WTC11 (cell line): ENCODE data around the gene FBXL12. TPM values are rescaled to one million over a fixed set of nuclear protein-coding genes. Genes with fewer than 3 reads are reported as not detected.

Experiments used
- ATAC-seq: fragments of 200-7000 bp; cut with Tn5 transposase; 2 replicates; pipeline ENCODE4 v1.10.0; 2021; ENCODE audit warnings: mild to moderate bottlenecking, moderate library complexity
- CTCF ChIA-PET: fragments of 300-600 bp; sonication (Branson Sonifier 250); formaldehyde crosslinking; loops from one replicate; lab custom pipeline; 2021; ENCODE audit warnings: antibody characterized with exemption; lab: Charles Lee
- POLR2A ChIA-PET: fragments of 350-600 bp; sonication (Branson Sonifier 250); formaldehyde crosslinking; loops from one replicate; lab custom pipeline; 2021; ENCODE audit warnings: antibody characterized with exemption; lab: Charles Lee
- DNase-seq: peaks from one replicate; pipeline ENCODE4 v3.0.0; 2021; ENCODE audit warnings: low spot score
- H3K27ac Mint-ChIP-seq: 2 replicates; pipeline ENCODE4 v1.8.0; 2021; ENCODE audit warnings: mixed read lengths
- H3K27me3 Mint-ChIP-seq: 2 replicates; pipeline ENCODE4 v1.8.0; 2021; ENCODE audit warnings: low read depth, mild to moderate bottlenecking, moderate library complexity, mixed read lengths
- H3K36me3 Mint-ChIP-seq: 2 replicates; pipeline ENCODE4 v1.8.0; 2021; ENCODE audit warnings: mixed read lengths
- H3K4me1 Mint-ChIP-seq: 2 replicates; pipeline ENCODE4 v1.8.0; 2022; ENCODE audit warnings: mixed read lengths
- H3K4me3 Mint-ChIP-seq: 2 replicates; pipeline ENCODE4 v1.8.0; 2021; ENCODE audit warnings: mild to moderate bottlenecking, moderate library complexity, mixed read lengths
- H3K9me3 Mint-ChIP-seq: 2 replicates; pipeline ENCODE4 v1.8.0; 2021; ENCODE audit warnings: mixed read lengths
- ATF1 ChIP-seq: sonication (generic); formaldehyde crosslinking; IDR thresholded peaks from 2 replicates; pipeline ENCODE4 v1.8.1; 2023; ENCODE audit warnings: mild to moderate bottlenecking, moderate library complexity, missing genetic modification reagents
- ATF6 ChIP-seq: sonication (generic); formaldehyde crosslinking; IDR thresholded peaks from 2 replicates; pipeline ENCODE4 v1.8.1; 2023; ENCODE audit warnings: mild to moderate bottlenecking, missing genetic modification reagents
- E2F4 ChIP-seq: sonication (generic); formaldehyde crosslinking; IDR thresholded peaks from 2 replicates; pipeline ENCODE4 v1.8.1; 2022; ENCODE audit warnings: low read depth, mild to moderate bottlenecking, moderate library complexity, missing genetic modification reagents, borderline replicate concordance
- HMGA2 ChIP-seq: fragments of 250-450 bp; sonication (Bioruptor Pico); IDR thresholded peaks from 2 replicates; pipeline ENCODE4 v1.4.0; 2021; ENCODE audit warnings: mild to moderate bottlenecking, moderate library complexity
- JUN ChIP-seq: sonication (generic); formaldehyde crosslinking; IDR thresholded peaks from 2 replicates; pipeline ENCODE4 v1.8.0; 2023; ENCODE audit warnings: mild to moderate bottlenecking, missing genetic modification reagents
- MXD4 ChIP-seq: fragments of 250-450 bp; sonication (Bioruptor Pico); IDR thresholded peaks from 2 replicates; pipeline ENCODE4 v1.8.0; 2021; ENCODE audit warnings: mild to moderate bottlenecking, moderate library complexity, borderline replicate concordance
- NFYB ChIP-seq: sonication (generic); formaldehyde crosslinking; conservative IDR thresholded peaks from 2 replicates; pipeline ENCODE4 v1.8.0; 2022; ENCODE audit warnings: low read depth, missing genetic modification reagents
- NR1H2 ChIP-seq: sonication (generic); formaldehyde crosslinking; IDR thresholded peaks from 2 replicates; pipeline ENCODE4 v1.9.0; 2021; ENCODE audit warnings: mild to moderate bottlenecking, moderate library complexity, missing genetic modification reagents
- NR2C2 ChIP-seq: sonication (generic); formaldehyde crosslinking; IDR thresholded peaks from 2 replicates; pipeline ENCODE4 v1.8.0; 2022; ENCODE audit warnings: mild to moderate bottlenecking, missing genetic modification reagents
- OVOL2 ChIP-seq: fragments of 250-450 bp; sonication (Bioruptor Pico); IDR thresholded peaks from 2 replicates; pipeline ENCODE4 v1.9.0; 2021; ENCODE audit warnings: mild to moderate bottlenecking, borderline replicate concordance
- SMAD3 ChIP-seq: sonication (generic); formaldehyde crosslinking; IDR thresholded peaks from 2 replicates; pipeline ENCODE4 v1.8.0; 2022; ENCODE audit warnings: missing genetic modification reagents, mild to moderate bottlenecking, borderline replicate concordance
- SP1 ChIP-seq: sonication (generic); formaldehyde crosslinking; conservative IDR thresholded peaks from 2 replicates; pipeline ENCODE4 v1.8.1; 2022; ENCODE audit warnings: missing genetic modification reagents
- TEAD1 ChIP-seq: sonication (generic); formaldehyde crosslinking; IDR thresholded peaks from 2 replicates; pipeline ENCODE4 v1.8.0; 2022; ENCODE audit warnings: mild to moderate bottlenecking, missing genetic modification reagents
- ZNF219 ChIP-seq: sonication (generic); formaldehyde crosslinking; IDR thresholded peaks from 2 replicates; pipeline ENCODE4 v1.8.0; 2023; ENCODE audit warnings: missing genetic modification reagents, mild to moderate bottlenecking, borderline replicate concordance
- ZNF396 ChIP-seq: fragments of 250-450 bp; sonication (Bioruptor Pico); IDR thresholded peaks from 2 replicates; pipeline ENCODE4 v1.8.0; 2021; ENCODE audit warnings: mild to moderate bottlenecking, moderate library complexity, borderline replicate concordance
- total RNA-seq: library from RNA; stranded (reverse); gene quantifications from 3 replicates; pipeline ENCODE4 v1.2.3, GENCODE V29; 2021
- TF ChIP-seq, protein P1 (sequence below): sonication (generic); formaldehyde crosslinking; IDR thresholded peaks from 2 replicates; pipeline ENCODE4 v1.8.0; 2023; ENCODE audit warnings: mild to moderate bottlenecking, missing genetic modification reagents
- TF ChIP-seq, protein P2 (sequence below): sonication (generic); formaldehyde crosslinking; IDR thresholded peaks from 2 replicates; pipeline ENCODE4 v1.8.0; 2022; ENCODE audit warnings: missing genetic modification reagents
- TF ChIP-seq, protein P3 (sequence below): fragments of 250-450 bp; sonication (Bioruptor Pico); IDR thresholded peaks from 2 replicates; pipeline ENCODE4 v1.9.0; 2021; ENCODE audit warnings: mild to moderate bottlenecking
- TF ChIP-seq, protein P4 (sequence below): sonication (generic); formaldehyde crosslinking; IDR thresholded peaks from 2 replicates; pipeline ENCODE4 v1.8.1; 2023; ENCODE audit warnings: mild to moderate bottlenecking, moderate library complexity, missing genetic modification reagents

Gene FBXL12
- total RNA-seq, 1 experiment from 2014 or later = 37.6 TPM

DNA sequence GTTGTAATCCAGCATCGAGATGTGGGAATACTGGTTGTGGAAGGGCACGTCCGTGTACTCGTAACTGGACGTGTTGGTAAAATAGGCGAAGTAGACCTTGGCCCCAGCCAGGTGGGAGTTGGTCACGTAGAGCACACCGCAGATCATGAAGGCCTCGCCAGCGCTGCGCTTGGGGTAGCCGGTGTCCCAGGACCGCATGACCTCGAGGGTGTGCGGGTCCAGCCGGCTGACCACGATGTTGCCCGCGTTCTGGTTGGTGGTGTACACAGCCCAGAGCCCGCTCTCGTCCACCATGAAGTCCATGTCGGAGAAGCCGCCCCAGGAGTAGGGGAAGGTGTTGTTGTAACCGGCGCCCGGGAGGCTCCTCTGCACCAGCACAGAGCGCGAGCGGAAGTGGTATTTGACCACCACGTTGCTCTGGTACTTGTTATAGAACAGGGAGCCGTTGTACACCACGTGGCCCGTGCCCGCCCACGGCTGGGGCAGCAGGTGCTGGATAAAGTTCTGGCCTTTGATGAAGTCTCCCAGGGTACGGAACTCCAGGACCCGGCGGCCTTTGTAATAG is 35.5 kb upstream of the FBXL12 start:
- DNase-seq = no peak
- Mint-ChIP-seq H3K36me3 (peaks cover 36% of the 10 kb centered on the region), H3K9me3 (no peaks in the 10 kb centered on the region), H3K4me1 (peaks cover 13% of the 10 kb centered on the region), H3K4me3 (no peak overlapping the region), H3K27ac (no peak overlapping the region), H3K27me3 (no peaks in the 10 kb centered on the region)
- TF ChIP-seq, protein P1, sequence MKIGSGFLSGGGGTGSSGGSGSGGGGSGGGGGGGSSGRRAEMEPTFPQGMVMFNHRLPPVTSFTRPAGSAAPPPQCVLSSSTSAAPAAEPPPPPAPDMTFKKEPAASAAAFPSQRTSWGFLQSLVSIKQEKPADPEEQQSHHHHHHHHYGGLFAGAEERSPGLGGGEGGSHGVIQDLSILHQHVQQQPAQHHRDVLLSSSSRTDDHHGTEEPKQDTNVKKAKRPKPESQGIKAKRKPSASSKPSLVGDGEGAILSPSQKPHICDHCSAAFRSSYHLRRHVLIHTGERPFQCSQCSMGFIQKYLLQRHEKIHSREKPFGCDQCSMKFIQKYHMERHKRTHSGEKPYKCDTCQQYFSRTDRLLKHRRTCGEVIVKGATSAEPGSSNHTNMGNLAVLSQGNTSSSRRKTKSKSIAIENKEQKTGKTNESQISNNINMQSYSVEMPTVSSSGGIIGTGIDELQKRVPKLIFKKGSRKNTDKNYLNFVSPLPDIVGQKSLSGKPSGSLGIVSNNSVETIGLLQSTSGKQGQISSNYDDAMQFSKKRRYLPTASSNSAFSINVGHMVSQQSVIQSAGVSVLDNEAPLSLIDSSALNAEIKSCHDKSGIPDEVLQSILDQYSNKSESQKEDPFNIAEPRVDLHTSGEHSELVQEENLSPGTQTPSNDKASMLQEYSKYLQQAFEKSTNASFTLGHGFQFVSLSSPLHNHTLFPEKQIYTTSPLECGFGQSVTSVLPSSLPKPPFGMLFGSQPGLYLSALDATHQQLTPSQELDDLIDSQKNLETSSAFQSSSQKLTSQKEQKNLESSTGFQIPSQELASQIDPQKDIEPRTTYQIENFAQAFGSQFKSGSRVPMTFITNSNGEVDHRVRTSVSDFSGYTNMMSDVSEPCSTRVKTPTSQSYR (CRISPR knock-in tag) = no peak
- TF ChIP-seq NFYB (no peak), NR1H2 (no peak), E2F4 (CRISPR knock-in tag) (no peak), HMGA2 (CRISPR knock-in tag) (no peak), ATF6 (CRISPR knock-in tag) (no peak), SMAD3 (no peak), MXD4 (CRISPR knock-in tag) (no peak), ATF1 (CRISPR knock-in tag) (no peak), SP1 (CRISPR knock-in tag) (no peak), ZNF219 (CRISPR knock-in tag) (no peak), TEAD1 (CRISPR knock-in tag) (no peak), OVOL2 (CRISPR knock-in tag) (no peak), NR2C2 (CRISPR knock-in tag) (no peak), ZNF396 (CRISPR knock-in tag) (no peak), JUN (CRISPR knock-in tag) (no peak)
- TF ChIP-seq, protein P2, sequence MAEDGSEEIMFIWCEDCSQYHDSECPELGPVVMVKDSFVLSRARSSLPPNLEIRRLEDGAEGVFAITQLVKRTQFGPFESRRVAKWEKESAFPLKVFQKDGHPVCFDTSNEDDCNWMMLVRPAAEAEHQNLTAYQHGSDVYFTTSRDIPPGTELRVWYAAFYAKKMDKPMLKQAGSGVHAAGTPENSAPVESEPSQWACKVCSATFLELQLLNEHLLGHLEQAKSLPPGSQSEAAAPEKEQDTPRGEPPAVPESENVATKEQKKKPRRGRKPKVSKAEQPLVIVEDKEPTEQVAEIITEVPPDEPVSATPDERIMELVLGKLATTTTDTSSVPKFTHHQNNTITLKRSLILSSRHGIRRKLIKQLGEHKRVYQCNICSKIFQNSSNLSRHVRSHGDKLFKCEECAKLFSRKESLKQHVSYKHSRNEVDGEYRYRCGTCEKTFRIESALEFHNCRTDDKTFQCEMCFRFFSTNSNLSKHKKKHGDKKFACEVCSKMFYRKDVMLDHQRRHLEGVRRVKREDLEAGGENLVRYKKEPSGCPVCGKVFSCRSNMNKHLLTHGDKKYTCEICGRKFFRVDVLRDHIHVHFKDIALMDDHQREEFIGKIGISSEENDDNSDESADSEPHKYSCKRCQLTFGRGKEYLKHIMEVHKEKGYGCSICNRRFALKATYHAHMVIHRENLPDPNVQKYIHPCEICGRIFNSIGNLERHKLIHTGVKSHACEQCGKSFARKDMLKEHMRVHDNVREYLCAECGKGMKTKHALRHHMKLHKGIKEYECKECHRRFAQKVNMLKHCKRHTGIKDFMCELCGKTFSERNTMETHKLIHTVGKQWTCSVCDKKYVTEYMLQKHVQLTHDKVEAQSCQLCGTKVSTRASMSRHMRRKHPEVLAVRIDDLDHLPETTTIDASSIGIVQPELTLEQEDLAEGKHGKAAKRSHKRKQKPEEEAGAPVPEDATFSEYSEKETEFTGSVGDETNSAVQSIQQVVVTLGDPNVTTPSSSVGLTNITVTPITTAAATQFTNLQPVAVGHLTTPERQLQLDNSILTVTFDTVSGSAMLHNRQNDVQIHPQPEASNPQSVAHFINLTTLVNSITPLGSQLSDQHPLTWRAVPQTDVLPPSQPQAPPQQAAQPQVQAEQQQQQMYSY (CRISPR knock-in tag) = no peak
- TF ChIP-seq, protein P3, sequence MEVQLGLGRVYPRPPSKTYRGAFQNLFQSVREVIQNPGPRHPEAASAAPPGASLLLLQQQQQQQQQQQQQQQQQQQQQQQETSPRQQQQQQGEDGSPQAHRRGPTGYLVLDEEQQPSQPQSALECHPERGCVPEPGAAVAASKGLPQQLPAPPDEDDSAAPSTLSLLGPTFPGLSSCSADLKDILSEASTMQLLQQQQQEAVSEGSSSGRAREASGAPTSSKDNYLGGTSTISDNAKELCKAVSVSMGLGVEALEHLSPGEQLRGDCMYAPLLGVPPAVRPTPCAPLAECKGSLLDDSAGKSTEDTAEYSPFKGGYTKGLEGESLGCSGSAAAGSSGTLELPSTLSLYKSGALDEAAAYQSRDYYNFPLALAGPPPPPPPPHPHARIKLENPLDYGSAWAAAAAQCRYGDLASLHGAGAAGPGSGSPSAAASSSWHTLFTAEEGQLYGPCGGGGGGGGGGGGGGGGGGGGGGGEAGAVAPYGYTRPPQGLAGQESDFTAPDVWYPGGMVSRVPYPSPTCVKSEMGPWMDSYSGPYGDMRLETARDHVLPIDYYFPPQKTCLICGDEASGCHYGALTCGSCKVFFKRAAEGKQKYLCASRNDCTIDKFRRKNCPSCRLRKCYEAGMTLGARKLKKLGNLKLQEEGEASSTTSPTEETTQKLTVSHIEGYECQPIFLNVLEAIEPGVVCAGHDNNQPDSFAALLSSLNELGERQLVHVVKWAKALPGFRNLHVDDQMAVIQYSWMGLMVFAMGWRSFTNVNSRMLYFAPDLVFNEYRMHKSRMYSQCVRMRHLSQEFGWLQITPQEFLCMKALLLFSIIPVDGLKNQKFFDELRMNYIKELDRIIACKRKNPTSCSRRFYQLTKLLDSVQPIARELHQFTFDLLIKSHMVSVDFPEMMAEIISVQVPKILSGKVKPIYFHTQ = no peak
- TF ChIP-seq, protein P4, sequence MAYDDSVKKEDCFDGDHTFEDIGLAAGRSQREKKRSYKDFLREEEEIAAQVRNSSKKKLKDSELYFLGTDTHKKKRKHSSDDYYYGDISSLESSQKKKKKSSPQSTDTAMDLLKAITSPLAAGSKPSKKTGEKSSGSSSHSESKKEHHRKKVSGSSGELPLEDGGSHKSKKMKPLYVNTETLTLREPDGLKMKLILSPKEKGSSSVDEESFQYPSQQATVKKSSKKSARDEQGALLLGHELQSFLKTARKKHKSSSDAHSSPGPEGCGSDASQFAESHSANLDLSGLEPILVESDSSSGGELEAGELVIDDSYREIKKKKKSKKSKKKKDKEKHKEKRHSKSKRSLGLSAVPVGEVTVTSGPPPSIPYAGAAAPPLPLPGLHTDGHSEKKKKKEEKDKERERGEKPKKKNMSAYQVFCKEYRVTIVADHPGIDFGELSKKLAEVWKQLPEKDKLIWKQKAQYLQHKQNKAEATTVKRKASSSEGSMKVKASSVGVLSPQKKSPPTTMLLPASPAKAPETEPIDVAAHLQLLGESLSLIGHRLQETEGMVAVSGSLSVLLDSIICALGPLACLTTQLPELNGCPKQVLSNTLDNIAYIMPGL (CRISPR knock-in tag) = no peak
- CTCF ChIA-PET = no interaction called here
- POLR2A ChIA-PET = no interaction called here
- ATAC-seq = no peak
